ENCODE results near the gene BCOR. TPM values are rescaled to one million over a fixed set of nuclear protein-coding genes. Genes with fewer than 3 reads are reported as not detected.
A peak's percentile ranks its signal among the peaks of the same experiment; 100 is the strongest.

BCOR gene
- total and polyA plus RNA-seq, 2 of the 8 experiments (the other 6 are each of a cell fraction or from before 2014, with no cell fraction given), result 25.0 to 50.8 TPM

DNA sequence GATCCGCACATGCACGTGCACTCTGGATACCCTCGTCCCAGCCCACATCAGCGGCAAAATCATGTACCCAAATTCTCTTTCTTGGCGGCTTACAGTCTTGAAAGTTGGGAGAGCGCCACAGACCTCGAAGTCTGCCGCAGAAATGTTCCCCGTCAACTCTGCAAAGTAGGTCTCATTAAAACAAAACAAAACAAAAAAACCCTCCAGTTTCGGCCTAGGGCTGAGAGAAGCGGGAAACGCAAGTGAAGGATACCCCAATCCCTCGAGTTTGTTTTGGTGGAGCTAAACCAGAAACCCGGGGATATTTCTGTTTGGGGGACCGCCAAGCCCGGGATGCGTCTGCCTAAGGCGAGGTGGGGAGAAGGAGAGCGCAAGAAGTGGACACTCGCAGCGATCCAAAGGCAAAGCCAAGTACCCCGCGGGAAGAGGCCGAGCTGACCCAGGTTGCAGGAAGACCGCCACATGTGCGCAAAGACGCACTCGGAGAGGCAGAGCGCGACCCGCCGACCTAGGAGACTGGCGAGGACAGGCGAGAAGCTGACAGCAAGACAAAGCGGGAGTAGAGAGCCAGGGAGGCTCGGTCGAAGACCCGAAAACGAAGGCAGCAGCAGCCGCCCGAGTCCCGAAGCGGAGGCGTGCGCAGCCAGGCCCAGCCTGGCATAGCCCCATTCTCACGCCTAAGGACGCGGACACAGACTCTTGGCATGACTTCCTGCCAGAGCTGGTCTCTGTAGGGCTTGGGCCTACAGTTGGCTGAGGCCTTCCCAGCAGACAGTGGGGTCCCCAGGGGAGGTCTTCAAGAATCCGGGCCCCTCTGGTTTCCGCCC is 49.6 kb upstream of the BCOR start (continued):
- no peak for TF ChIP-seq KDM4A (IDR thresholded peaks at IDR 0.05; ENCODE audit: low read depth, low read length, severe bottlenecking)
- no peak for TF ChIP-seq CREB1 (IDR thresholded peaks at IDR 0.05)
- no peak for TF ChIP-seq TEAD4 (IDR thresholded peaks at IDR 0.05; ENCODE audit: low read depth, low read length)
- TF ChIP-seq YY1 (IDR thresholded peaks at IDR 0.05; ENCODE audit: low read depth, low read length), result no peak
- TF ChIP-seq, protein P1, sequence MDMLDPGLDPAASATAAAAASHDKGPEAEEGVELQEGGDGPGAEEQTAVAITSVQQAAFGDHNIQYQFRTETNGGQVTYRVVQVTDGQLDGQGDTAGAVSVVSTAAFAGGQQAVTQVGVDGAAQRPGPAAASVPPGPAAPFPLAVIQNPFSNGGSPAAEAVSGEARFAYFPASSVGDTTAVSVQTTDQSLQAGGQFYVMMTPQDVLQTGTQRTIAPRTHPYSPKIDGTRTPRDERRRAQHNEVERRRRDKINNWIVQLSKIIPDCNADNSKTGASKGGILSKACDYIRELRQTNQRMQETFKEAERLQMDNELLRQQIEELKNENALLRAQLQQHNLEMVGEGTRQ (IDR thresholded peaks at IDR 0.05; ENCODE audit: low read length), result no peak
- TF ChIP-seq BCL11A (IDR thresholded peaks at IDR 0.05; ENCODE audit: low read depth in 2 of 2, low read length in 2 of 2), result no peak
- no peak for TF ChIP-seq ASH2L (IDR thresholded peaks at IDR 0.05; ENCODE audit: low read length)
- no peak for TF ChIP-seq NANOG (IDR thresholded peaks at IDR 0.05; ENCODE audit: insufficient read depth, low read depth, low read length, poor library complexity, severe bottlenecking)
- TF ChIP-seq, protein P2, sequence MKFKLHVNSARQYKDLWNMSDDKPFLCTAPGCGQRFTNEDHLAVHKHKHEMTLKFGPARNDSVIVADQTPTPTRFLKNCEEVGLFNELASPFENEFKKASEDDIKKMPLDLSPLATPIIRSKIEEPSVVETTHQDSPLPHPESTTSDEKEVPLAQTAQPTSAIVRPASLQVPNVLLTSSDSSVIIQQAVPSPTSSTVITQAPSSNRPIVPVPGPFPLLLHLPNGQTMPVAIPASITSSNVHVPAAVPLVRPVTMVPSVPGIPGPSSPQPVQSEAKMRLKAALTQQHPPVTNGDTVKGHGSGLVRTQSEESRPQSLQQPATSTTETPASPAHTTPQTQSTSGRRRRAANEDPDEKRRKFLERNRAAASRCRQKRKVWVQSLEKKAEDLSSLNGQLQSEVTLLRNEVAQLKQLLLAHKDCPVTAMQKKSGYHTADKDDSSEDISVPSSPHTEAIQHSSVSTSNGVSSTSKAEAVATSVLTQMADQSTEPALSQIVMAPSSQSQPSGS (IDR thresholded peaks at IDR 0.05; ENCODE audit: low read length), result no peak
- TF ChIP-seq, protein P3, sequence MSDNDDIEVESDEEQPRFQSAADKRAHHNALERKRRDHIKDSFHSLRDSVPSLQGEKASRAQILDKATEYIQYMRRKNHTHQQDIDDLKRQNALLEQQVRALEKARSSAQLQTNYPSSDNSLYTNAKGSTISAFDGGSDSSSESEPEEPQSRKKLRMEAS (IDR thresholded peaks at IDR 0.05), result peak; percentile 46; the same call in 1 of the 2 replicates
- TF ChIP-seq FOSL1 (IDR thresholded peaks at IDR 0.05; ENCODE audit: insufficient read depth, low read depth, low read length), result no peak
- no peak for TF ChIP-seq TAF7 (optimal IDR thresholded peaks at IDR 0.05; ENCODE audit: borderline replicate concordance, low read depth, low read length)
- TF ChIP-seq CTBP2 (IDR thresholded peaks at IDR 0.05; ENCODE audit: borderline replicate concordance, insufficient read depth, insufficient read length, low read length), result no peak
- no peak for TF ChIP-seq CEBPB (IDR thresholded peaks at IDR 0.05; ENCODE audit: low read depth, low read length)

Data from H1 (cell line).